ENCODE results near the gene OR10A2. TPM values are rescaled to one million over a fixed set of nuclear protein-coding genes. Genes with fewer than 3 reads are reported as not detected.

Gene OR10A2
- polyA plus RNA-seq, 1 donor from 2014 or later = not detected

- Histone ChIP-seq H3K4me3 (ENCODE audit: low read length) (no peak overlapping the region), H2AFZ (ENCODE audit: low read depth, low read length) (no peak overlapping the region), H3K27ac (ENCODE audit: low read length) (no peak overlapping the region), H4K20me1 (ENCODE audit: insufficient read depth) (no peaks in the 10 kb centered on the region), H3F3A (ENCODE audit: insufficient read depth, low read length, poor library complexity, severe bottlenecking) (no peaks in the 10 kb centered on the region), H3K36me3 (ENCODE audit: insufficient read depth, low read length) (no peaks in the 10 kb centered on the region), H3K9me2 (ENCODE audit: insufficient read depth, low read length) (no peaks in the 10 kb centered on the region), H3K79me2 (replicated peaks; ENCODE audit: insufficient read depth, low read length) (no peaks in the 10 kb centered on the region), H3K9me3 (ENCODE audit: low read length) (no peaks in the 10 kb centered on the region), H3K4me2 (ENCODE audit: low read length) (no peak overlapping the region), H3K27me3 (ENCODE audit: insufficient read depth, low read depth, low read length) (no peaks in the 10 kb centered on the region), H3K9ac (ENCODE audit: low read length) (no peak overlapping the region)
- TF ChIP-seq RAD21 (conservative IDR thresholded peaks at IDR 0.05) = no peak
- no peak for TF ChIP-seq EZH2 (IDR thresholded peaks at IDR 0.05; ENCODE audit: borderline replicate concordance, insufficient read depth, low read length, poor library complexity, severe bottlenecking)
- no peak for TF ChIP-seq SMC3 (conservative IDR thresholded peaks at IDR 0.05; ENCODE audit: poor library complexity)
- TF ChIP-seq POLR2AphosphoS5 (IDR thresholded peaks at IDR 0.05) = no peak
- TF ChIP-seq CTCF (IDR thresholded peaks at IDR 0.05; ENCODE audit: poor library complexity, severe bottlenecking) = no peak
- TF ChIP-seq REST (IDR thresholded peaks at IDR 0.05; ENCODE audit: borderline replicate concordance) = no peak
- no peak for TF ChIP-seq MXI1 (conservative IDR thresholded peaks at IDR 0.05; ENCODE audit: poor library complexity, severe bottlenecking)
- TF ChIP-seq EP300 (conservative IDR thresholded peaks at IDR 0.05; ENCODE audit: poor library complexity, severe bottlenecking) = no peak
Observed at GRCh38 chr11:6871278-6871677, 8.4 kb downstream of the OR10A2 start.

GRCh38 chr11:6875761-6876160 is 12.9 kb downstream of the OR10A2 start:
- H3K9ac ChIP-seq (ENCODE audit: low read length) = no peak overlapping the region
- no peak overlapping the region for H2AFZ ChIP-seq (ENCODE audit: low read depth, low read length)
- TF ChIP-seq RAD21 (conservative IDR thresholded peaks at IDR 0.05) (no peak), EZH2 (IDR thresholded peaks at IDR 0.05; ENCODE audit: borderline replicate concordance, insufficient read depth, low read length, poor library complexity, severe bottlenecking) (no peak), REST (IDR thresholded peaks at IDR 0.05; ENCODE audit: borderline replicate concordance) (no peak), TAF1 (IDR thresholded peaks at IDR 0.05; ENCODE audit: low read depth) (no peak), MXI1 (conservative IDR thresholded peaks at IDR 0.05; ENCODE audit: poor library complexity, severe bottlenecking) (no peak), EP300 (conservative IDR thresholded peaks at IDR 0.05; ENCODE audit: poor library complexity, severe bottlenecking) (no peak), CTCF (IDR thresholded peaks at IDR 0.05; ENCODE audit: poor library complexity, severe bottlenecking) (no peak), POLR2AphosphoS5 (IDR thresholded peaks at IDR 0.05) (no peak), SMC3 (conservative IDR thresholded peaks at IDR 0.05; ENCODE audit: poor library complexity) (no peak)

More at GRCh38 chr11:6875761-6876160, 12.9 kb downstream of the OR10A2 start:
- no peak overlapping the region for H3K27ac ChIP-seq (ENCODE audit: low read length)
- no peaks in the 10 kb centered on the region for H4K20me1 ChIP-seq (ENCODE audit: insufficient read depth)
- H3K4me2 ChIP-seq (ENCODE audit: low read length) = no peak overlapping the region
- H3K27me3 ChIP-seq (ENCODE audit: insufficient read depth, low read depth, low read length) = no peaks in the 10 kb centered on the region
- H3K79me2 ChIP-seq (replicated peaks; ENCODE audit: insufficient read depth, low read length) = no peaks in the 10 kb centered on the region
- H3K9me3 ChIP-seq (ENCODE audit: low read length) = no peaks in the 10 kb centered on the region
- no peaks in the 10 kb centered on the region for H3F3A ChIP-seq (ENCODE audit: insufficient read depth, low read length, poor library complexity, severe bottlenecking)
- H3K9me2 ChIP-seq (ENCODE audit: insufficient read depth, low read length) = no peaks in the 10 kb centered on the region
- no peak overlapping the region for H3K4me3 ChIP-seq (ENCODE audit: low read length)
- H3K36me3 ChIP-seq (ENCODE audit: insufficient read depth, low read length) = no peaks in the 10 kb centered on the region
